MM.1S (cell line): ENCODE data around the gene ZFP36L2.

ENCODE experiments used
- EZH2 ChIP-seq: fragments of 300-600 bp; sonication (generic); optimal IDR thresholded peaks from 2 replicates; pipeline ENCODE3; 2017; ENCODE audit warnings: low read depth, mild to moderate bottlenecking, antibody characterized with exemption, low read length, mixed read lengths
- TF ChIP-seq, protein P1 (sequence below): fragments of 300-600 bp; sonication (generic); IDR thresholded peaks from 2 replicates; pipeline ENCODE4 v1.5.1; 2016; ENCODE audit warnings: antibody characterized with exemption, low read length, mixed read lengths

DNA sequence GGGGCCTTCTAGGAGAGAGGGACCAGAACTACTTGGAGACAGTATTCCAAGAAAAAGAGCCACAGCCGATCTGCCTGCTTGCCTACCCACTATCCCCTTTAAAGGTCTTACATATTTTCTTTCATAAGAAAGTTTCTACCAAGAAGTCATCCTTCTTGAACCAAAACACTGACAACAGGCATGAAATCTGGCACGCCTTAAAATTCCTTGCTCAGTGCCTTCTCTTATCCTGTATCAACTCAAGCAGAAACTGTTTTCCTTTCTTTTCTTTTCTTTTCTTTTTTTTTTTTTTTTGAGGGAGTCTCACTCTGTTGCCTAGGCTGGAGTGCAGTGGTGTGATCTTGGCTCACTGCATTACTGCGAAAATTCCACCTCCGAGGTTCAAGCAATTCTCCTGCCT lies 48.3 kb upstream of the ZFP36L2 start:
- no peak for TF ChIP-seq EZH2
- TF ChIP-seq, protein P1, sequence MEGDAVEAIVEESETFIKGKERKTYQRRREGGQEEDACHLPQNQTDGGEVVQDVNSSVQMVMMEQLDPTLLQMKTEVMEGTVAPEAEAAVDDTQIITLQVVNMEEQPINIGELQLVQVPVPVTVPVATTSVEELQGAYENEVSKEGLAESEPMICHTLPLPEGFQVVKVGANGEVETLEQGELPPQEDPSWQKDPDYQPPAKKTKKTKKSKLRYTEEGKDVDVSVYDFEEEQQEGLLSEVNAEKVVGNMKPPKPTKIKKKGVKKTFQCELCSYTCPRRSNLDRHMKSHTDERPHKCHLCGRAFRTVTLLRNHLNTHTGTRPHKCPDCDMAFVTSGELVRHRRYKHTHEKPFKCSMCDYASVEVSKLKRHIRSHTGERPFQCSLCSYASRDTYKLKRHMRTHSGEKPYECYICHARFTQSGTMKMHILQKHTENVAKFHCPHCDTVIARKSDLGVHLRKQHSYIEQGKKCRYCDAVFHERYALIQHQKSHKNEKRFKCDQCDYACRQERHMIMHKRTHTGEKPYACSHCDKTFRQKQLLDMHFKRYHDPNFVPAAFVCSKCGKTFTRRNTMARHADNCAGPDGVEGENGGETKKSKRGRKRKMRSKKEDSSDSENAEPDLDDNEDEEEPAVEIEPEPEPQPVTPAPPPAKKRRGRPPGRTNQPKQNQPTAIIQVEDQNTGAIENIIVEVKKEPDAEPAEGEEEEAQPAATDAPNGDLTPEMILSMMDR: no peak
